HG03045 (cell line): ENCODE measurements around the gene TM9SF4.
"Not testable (repeated sequence)": the region's sequence is repeated elsewhere in the genome, so short reads cannot be mapped to it uniquely, and the experiment has no call there.

Experiments
- ATAC-seq: cut with Tn5 transposase; IDR thresholded peaks from one replicate; pipeline ENCODE4 v1.9.1; 2021; ENCODE audit warnings: mild to moderate bottlenecking, moderate library complexity; ENCODE audit not compliant: unreplicated experiment

Gene TM9SF4

DNA sequence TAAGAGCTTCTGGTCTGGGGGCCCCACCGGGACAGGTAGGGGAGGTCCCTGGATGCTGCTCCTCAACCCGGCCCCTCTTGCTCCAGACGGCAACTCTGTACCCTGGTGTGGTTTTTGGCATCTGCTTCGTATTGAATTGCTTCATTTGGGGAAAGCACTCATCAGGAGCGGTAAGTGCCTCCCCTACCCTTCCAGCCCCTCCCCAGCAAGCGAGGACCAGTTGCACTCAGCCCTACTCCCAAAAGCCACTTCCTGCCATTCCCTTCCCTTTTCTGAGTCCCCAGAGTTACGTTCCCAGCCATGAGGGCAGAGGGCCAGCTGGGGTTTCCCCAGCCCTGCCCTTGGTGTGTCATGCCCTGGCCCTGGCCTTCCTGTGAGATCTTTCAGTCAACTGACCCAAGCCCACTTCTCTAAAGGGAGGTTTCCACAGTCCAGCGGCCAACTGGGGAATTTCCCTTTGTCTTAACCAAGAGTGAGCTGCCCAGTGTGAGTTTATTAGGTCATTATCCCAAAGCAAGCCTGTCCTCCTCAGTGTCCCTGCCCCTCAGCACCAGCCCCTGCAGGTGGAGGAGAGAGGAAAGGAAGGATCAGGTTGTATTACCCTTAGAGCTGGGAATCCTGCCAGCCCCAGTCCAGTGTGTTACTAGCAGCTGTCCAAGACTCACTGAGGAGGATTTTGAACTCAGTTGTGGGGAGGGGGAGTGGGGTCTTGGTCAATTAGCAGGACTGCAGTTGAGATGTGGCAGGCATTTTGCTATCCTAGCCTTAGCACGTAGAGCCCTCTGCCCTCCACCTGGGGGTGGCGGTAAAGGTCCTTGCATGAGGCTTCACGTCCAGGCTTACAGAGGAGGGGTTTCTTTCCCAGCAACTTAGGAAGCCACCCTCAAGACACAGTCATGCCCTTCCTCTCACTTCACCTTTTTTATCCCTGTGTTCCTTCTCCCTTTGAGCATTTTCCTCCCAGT, 45.8 kb downstream of the TM9SF4 start:
- ATAC-seq, result no peak

DNA sequence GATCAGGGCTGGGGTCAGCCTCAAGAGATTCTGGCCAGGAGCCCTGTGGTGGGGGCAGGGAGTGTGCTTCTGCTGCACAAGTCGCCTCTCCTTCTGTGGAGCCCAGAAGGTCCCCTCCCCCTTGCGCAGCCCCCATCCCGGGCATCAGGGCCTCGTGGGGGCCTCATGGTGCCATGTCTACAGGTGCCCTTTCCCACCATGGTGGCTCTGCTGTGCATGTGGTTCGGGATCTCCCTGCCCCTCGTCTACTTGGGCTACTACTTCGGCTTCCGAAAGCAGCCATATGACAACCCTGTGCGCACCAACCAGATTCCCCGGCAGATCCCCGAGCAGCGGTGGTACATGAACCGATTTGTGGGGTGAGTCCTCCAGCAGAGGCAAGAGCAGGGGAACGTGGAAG, 48.1 kb downstream of the TM9SF4 start:
- ATAC-seq, result no peak

GRCh38 chr20:32158351-32158750, 48.8 kb downstream of the TM9SF4 start:
- no peak for ATAC-seq

DNA sequence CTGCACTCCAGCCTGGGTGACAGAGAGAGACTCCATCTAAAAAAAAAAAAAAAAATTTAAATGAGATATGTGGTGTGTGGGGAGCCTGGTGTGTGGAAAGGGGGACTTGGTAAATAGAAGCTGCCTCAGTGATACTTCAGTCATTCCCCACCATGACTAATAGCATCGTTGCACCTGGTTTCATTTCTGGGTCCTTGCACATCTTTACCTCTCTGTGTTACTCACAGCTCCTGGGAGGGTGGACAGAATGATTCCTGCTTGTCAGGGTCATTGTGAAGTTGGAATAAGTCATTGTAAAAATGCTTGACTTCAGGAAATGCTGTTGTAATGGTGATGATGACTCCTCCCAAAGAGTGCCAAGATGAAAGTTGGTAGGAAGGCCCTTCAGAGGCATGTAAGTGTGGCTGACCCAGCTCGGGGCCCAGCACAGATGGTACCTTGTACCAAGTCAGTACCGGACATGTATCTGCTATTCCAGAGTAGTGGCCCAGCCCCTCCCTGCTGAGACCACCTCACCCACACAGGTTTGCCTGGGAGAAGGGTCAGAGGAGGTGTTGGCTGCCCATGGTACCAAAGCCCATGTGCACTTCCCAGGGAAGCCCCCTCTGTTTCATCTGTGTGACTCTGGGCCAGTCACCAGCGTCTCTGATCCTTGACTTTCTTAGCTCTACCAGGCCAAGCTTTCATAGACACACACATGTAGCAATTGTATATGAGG, 49.6 kb downstream of the TM9SF4 start:
- ATAC-seq, result no peak

DNA sequence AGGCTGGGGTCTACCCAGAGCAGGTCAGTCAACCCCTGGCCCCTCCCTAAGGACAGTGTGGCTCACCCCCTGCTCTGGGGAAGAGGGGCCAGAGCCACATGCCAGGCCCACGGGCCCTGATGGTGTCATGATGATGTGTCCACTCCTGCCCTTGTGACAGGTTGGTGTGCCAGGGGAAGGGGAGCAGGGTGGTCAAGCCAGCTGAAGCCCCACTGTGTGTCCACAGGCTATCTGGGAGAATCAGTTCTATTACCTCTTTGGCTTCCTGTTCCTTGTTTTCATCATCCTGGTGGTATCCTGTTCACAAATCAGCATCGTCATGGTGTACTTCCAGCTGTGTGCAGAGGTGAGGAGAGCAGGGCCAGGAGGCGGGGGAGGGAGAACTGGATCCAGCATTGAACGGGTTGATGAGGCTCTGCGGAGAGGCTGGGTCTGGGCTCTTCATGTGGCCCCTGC, 50.3 kb downstream of the TM9SF4 start:
- ATAC-seq, result no peak

DNA sequence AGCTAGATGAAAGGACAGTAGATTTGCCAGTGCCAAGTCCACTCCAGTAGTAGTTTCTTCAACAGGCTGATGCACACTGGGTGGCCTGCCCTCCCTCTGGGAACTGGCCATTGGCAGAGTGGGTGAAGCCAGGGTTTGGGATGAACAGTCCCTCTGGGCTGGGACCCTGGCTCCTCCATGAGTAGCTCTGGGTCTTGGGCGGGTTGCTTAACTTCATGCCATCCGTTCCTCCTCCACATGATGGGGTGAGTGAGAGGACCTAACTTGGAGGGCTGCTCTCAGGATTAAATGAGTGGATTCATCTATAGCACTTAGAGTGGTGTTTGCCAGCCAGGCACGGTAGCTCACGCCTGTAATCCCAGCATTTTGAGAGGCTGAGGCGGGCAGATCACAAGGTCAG, 50.8 kb downstream of the TM9SF4 start:
- no peak for ATAC-seq

DNA sequence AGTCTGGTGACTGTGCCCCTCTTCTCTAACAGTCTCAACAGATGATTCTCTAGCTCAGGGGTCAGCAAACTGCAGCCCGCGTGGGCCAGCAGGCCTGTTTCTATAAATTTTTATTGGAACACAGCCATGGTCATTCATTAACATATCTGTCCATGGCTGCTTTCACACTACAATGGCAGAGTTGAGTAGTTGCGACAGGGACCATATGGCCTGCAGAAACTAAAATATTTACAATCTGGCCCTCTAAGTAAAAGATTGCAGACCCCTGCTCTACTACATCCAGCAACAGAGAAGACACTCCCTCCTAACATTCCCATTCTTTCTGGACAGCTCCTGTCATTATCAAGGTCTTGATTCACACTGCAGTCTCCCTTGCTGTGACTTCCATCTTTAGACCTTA, 52.8 kb downstream of the TM9SF4 start:
- no peak for ATAC-seq

GRCh38 chr20:32163951-32164350, 54.4 kb downstream of the TM9SF4 start:
- no peak for ATAC-seq

- ATAC-seq, result no peak
Observed at GRCh38 chr20:32164984-32165735, 55.6 kb downstream of the TM9SF4 start.

GRCh38 chr20:32165836-32166545, 56.5 kb downstream of the TM9SF4 start:
- ATAC-seq, result no peak

DNA sequence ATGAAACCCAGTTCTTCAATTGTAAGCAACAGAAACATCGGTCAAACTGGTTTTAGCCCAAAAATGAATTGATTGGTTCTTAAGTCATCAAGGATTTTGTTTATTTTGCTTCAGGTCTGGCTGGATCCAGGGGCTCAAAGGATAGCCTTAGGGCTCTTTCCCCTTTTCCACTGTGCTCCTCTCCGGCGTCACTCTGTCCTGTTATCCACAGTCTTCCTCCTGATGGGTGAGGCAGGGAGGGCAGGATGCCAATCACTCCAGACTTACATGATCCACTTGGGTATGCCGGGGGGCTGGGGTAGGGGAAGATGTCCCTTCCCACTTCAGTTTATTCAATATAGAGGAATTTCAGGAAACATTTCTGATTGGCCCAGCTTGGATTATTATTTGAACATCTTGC, 58.0 kb downstream of the TM9SF4 start:
- no peak for ATAC-seq

GRCh38 chr20:32168184-32168910, 58.8 kb downstream of the TM9SF4 start:
- ATAC-seq, result no peak

DNA sequence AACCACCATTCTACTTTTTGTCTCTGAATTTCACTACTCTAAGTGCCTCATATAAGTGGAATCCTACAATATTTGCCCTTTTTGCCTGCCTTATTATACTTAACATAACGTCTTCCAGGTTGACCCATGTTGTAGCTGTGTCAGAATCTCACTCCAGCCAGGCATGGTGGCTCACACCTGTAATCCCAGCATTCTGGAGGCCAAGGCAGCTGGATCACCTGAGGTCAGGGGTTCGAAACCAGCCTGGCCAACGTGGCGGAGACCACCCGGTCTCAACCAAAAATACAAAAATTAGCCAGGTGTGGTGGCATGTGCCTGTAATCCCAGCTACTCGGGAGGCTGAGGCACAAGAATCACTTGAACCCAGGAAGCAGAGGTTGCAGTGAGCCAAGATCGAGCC, 68.2 kb downstream of the TM9SF4 start:
- ATAC-seq, result not testable (repeated sequence)

DNA sequence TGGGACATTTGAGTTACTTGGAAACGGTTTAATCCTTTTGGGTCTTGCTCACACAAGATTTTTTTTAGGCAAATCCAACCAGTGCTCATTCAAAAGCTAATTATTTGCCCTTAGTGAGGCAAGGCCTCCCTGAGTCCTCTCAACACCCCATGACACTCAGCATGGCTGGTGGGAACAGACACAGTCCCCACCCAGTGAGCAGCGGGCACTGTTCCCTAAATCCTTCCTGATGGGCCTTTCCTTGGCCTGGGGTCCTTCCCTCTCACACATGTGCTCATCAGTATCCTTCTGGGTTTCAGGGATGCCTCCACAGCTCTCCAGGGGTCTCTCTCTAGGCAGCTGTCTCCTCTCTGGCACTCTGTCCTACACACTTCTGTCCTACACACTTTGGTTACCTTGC, 70.0 kb downstream of the TM9SF4 start:
- no peak for ATAC-seq

DNA sequence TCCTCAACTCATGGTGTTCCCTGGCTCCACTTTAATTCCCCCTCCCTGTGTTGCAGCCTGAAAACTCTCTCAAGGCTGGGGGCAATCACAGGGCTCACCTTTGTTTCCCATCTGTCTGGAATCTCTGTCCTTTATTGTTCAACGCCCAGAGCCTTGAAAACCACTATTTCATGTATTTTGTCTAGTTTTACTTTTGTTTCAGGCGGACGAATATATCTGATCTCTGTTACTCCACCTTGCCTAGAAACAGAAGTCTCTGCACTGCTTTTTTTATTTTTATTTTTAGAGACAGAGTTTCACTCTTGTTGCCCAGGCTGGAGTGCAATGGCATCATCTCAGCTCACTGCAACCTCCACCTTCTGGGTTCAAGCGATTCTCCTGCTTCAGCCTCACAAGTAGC, 70.4 kb downstream of the TM9SF4 start:
- no peak for ATAC-seq

DNA sequence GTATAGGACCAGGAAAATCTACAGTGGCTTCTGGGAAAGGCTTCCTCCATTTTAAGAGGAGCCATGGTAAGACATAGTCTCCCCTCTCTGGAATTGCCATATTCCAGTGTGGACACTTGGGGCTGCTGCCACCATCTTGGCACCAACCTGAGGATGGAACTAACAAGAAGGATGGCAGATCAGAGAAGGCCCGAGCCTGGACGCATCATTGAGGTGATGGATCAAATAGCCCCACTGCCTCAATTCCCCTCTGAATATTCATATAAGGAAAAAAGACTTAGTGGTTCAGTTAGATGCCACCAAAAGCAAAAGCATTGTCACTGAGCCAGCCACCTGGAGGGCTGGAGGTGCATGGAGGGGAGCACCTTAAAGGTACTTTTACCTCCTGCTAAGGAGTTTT, 72.1 kb downstream of the TM9SF4 start:
- ATAC-seq, result no peak

GRCh38 chr20:32183947-32184635, 74.6 kb downstream of the TM9SF4 start:
- no peak for ATAC-seq

- no peak for ATAC-seq
Observed at GRCh38 chr20:32184961-32185603, 75.6 kb downstream of the TM9SF4 start.

DNA sequence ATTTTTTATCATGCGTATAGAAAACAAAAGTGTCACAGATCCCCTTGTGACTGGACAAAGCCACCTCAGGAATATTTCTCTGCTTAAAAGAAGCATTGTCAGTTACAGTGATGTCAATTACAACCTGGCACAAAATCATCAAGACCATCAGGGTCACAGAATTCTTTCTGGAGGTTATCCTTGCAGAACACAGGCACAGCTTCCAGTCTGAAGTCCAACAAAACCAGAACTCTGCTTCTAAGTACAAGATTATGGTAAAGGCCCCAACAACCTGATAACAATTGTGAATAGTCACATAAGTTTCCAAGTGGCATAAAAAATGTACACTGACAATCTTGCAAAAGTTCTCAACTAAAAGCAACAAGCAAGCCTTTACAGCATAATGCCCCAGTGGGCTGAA, 77.0 kb downstream of the TM9SF4 start:
- no peak for ATAC-seq
